Adipocyte (in vitro differentiated cells): ENCODE results near the gene ARF3.

Experiments
- DNase-seq: peaks from one replicate; pipeline ENCODE4 v3.0.0-alpha.2; 2015; ENCODE audit warnings: low read depth
- H3K27me3 ChIP-seq: replicated peaks from 2 replicates; pipeline ENCODE4 v1.7.0; 2013; ENCODE audit warnings: mild to moderate bottlenecking, low read length, moderate library complexity; ENCODE audit not compliant: control insufficient read depth, insufficient read depth
- H3K36me3 ChIP-seq: 2 replicates; pipeline ENCODE4 v1.7.0; 2013; ENCODE audit warnings: low read length, mild to moderate bottlenecking, moderate library complexity; ENCODE audit not compliant: control insufficient read depth, insufficient read depth, severe bottlenecking
- H3K4me1 ChIP-seq: 2 replicates; pipeline ENCODE4 v1.7.0; 2013; ENCODE audit warnings: mild to moderate bottlenecking, low read length, moderate library complexity; ENCODE audit not compliant: control insufficient read depth, insufficient read depth
- H3K4me3 ChIP-seq: 2 replicates; pipeline ENCODE4 v1.7.0; 2013; ENCODE audit warnings: mild to moderate bottlenecking, low read length, moderate library complexity
- H3K9ac ChIP-seq: 2 replicates; pipeline ENCODE4 v1.7.0; 2013; ENCODE audit warnings: mild to moderate bottlenecking, low read length, moderate library complexity
- H3K9me3 ChIP-seq: 2 replicates; pipeline ENCODE4 v1.7.0; 2013; ENCODE audit warnings: mild to moderate bottlenecking, low read length, moderate library complexity; ENCODE audit not compliant: control insufficient read depth

ARF3 gene

GRCh38 chr12:48980389-48980952, 23.2 kb upstream of the ARF3 start:
- no peaks in the 10 kb centered on the region for H3K36me3 ChIP-seq
- no peak for DNase-seq
- no peak overlapping the region for H3K9ac ChIP-seq
- H3K4me3 ChIP-seq: no peak overlapping the region
- peaks cover 23% of the 10 kb centered on the region for H3K4me1 ChIP-seq
- H3K9me3 ChIP-seq: no peaks in the 10 kb centered on the region
- peaks cover 84% of the 10 kb centered on the region for H3K27me3 ChIP-seq

GRCh38 chr12:48979602-48980388, 22.5 kb upstream of the ARF3 start:
- Histone ChIP-seq H3K4me1 (peaks cover 23% of the 10 kb centered on the region), H3K9ac (no peak overlapping the region), H3K36me3 (no peaks in the 10 kb centered on the region), H3K9me3 (no peaks in the 10 kb centered on the region), H3K4me3 (peak overlapping the region; percentile 59), H3K27me3 (peaks cover 81% of the 10 kb centered on the region)
- no peak for DNase-seq

- peaks cover 74% of the 10 kb centered on the region for H3K27me3 ChIP-seq
- DNase-seq: no peak
- H3K9me3 ChIP-seq: no peaks in the 10 kb centered on the region
- peak overlapping the region; percentile 59 for H3K4me3 ChIP-seq
- peaks cover 23% of the 10 kb centered on the region for H3K4me1 ChIP-seq
- no peaks in the 10 kb centered on the region for H3K36me3 ChIP-seq
- H3K9ac ChIP-seq: no peak overlapping the region
These were observed 21.7 kb upstream of the ARF3 start for GRCh38 chr12:48978741-48979601.

GRCh38 chr12:48978291-48978740, 21.0 kb upstream of the ARF3 start, which contains the start of gene WNT1:
TSS of gene WNT1 (plus strand) at chr12:48978322. CDS start at chr12:48978651, 329 bp downstream.
- peaks cover 68% of the 10 kb centered on the region for H3K27me3 ChIP-seq
- peak; percentile 39 for DNase-seq
- H3K4me3 ChIP-seq: peak within 1 kb of the TSS; percentile 32
- no peaks in the 10 kb centered on the region for H3K36me3 ChIP-seq
- peaks cover 30% of the 10 kb centered on the region for H3K4me1 ChIP-seq
- H3K9me3 ChIP-seq: no peaks in the 10 kb centered on the region
- no peak within 1 kb of the TSS for H3K9ac ChIP-seq

GRCh38 chr12:48977290-48978281, 20.3 kb upstream of the ARF3 start:
- DNase-seq: peak; percentile 83
- Histone ChIP-seq H3K9me3 (no peaks in the 10 kb centered on the region), H3K4me3 (no peak overlapping the region), H3K27me3 (peaks cover 68% of the 10 kb centered on the region), H3K4me1 (peaks cover 33% of the 10 kb centered on the region), H3K9ac (no peak overlapping the region), H3K36me3 (no peaks in the 10 kb centered on the region)

- Histone ChIP-seq H3K9me3 (no peaks in the 10 kb centered on the region), H3K27me3 (peaks cover 64% of the 10 kb centered on the region)
- DNase-seq: no peak
These were observed 16.8 kb upstream of the ARF3 start for GRCh38 chr12:48973941-48974673.

GRCh38 chr12:48973531-48973930, 16.2 kb upstream of the ARF3 start:
- no peaks in the 10 kb centered on the region for H3K36me3 ChIP-seq
- DNase-seq: no peak
- H3K9me3 ChIP-seq: no peaks in the 10 kb centered on the region
- H3K9ac ChIP-seq: no peak overlapping the region
- H3K4me1 ChIP-seq: peaks cover 12% of the 10 kb centered on the region
- peaks cover 64% of the 10 kb centered on the region for H3K27me3 ChIP-seq
- no peak overlapping the region for H3K4me3 ChIP-seq

More at GRCh38 chr12:48973941-48974673, 16.8 kb upstream of the ARF3 start:
- Histone ChIP-seq H3K9ac (no peak overlapping the region), H3K36me3 (no peaks in the 10 kb centered on the region), H3K4me3 (no peak overlapping the region), H3K4me1 (peaks cover 18% of the 10 kb centered on the region)

GRCh38 chr12:48972952-48973483, 15.7 kb upstream of the ARF3 start:
- no peak for DNase-seq

GRCh38 chr12:48972213-48972951, 15.1 kb upstream of the ARF3 start:
- Histone ChIP-seq H3K4me3 (no peak overlapping the region), H3K27me3 (peaks cover 63% of the 10 kb centered on the region)
- DNase-seq: no peak

More at GRCh38 chr12:48972952-48973483, 15.7 kb upstream of the ARF3 start:
- Histone ChIP-seq H3K9me3 (no peaks in the 10 kb centered on the region), H3K27me3 (peaks cover 66% of the 10 kb centered on the region), H3K4me1 (peaks cover 10% of the 10 kb centered on the region), H3K9ac (no peak overlapping the region), H3K4me3 (no peak overlapping the region), H3K36me3 (no peaks in the 10 kb centered on the region)

More at GRCh38 chr12:48972213-48972951, 15.1 kb upstream of the ARF3 start:
- Histone ChIP-seq H3K9me3 (no peaks in the 10 kb centered on the region), H3K4me1 (peaks cover 10% of the 10 kb centered on the region), H3K9ac (no peak overlapping the region), H3K36me3 (no peaks in the 10 kb centered on the region)
